GM10847 (cell line): Measurements from ENCODE around the gene HTRA1.

Experiments
- POLR2A ChIP-seq: IDR thresholded peaks from 2 replicates; pipeline ENCODE4 v1.6.1; 2011; ENCODE audit not compliant: insufficient read length; ENCODE audit errors: extremely low read depth

HTRA1 gene

GRCh38 chr10:122532601-122533296, 71.4 kb downstream of the HTRA1 start:
- TF ChIP-seq POLR2A, result no peak

GRCh38 chr10:122537545-122537944, 76.2 kb downstream of the HTRA1 start:
- TF ChIP-seq POLR2A, result no peak

GRCh38 chr10:122541541-122542002, 80.2 kb downstream of the HTRA1 start:
- TF ChIP-seq POLR2A, result no peak

- no peak for TF ChIP-seq POLR2A
These were observed 82.5 kb downstream of the HTRA1 start for GRCh38 chr10:122543676-122544445.

- TF ChIP-seq POLR2A, result no peak
These were observed 83.1 kb downstream of the HTRA1 start for GRCh38 chr10:122544493-122544892.

- TF ChIP-seq POLR2A, result no peak
These were observed 84.9 kb downstream of the HTRA1 start for GRCh38 chr10:122546242-122546641.

DNA sequence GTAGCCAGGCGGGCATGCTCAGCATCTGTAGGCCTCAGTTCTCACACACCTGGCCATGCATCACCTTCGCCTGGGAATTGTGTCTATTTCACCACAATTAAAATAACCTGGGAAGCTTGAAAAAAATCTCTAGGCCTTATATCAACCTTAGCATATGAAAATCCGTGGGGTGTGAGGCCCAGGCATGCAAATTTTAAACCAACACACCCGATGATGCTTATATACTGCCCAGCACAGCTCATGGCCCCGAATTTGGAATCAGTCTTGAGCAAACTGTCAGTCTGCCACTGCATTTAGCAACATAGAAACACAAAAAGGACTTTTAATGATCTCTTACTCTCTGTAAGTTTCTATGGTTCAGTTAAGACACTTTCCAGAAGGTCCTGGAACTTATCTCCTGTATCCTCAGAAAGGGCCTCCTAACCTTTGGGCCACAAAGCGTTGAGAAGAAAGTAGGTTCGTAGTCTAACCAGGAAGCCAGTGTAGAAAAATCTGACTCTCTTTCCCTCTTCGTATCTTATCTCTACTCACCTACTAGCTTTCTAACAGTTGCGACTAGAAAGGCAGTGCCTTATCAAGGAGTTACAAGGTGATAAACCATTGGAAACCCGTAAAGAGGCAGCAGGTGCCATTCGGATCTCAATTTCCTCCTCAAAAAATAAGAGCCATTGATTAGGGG, 87.2 kb downstream of the HTRA1 start:
- no peak for TF ChIP-seq POLR2A

DNA sequence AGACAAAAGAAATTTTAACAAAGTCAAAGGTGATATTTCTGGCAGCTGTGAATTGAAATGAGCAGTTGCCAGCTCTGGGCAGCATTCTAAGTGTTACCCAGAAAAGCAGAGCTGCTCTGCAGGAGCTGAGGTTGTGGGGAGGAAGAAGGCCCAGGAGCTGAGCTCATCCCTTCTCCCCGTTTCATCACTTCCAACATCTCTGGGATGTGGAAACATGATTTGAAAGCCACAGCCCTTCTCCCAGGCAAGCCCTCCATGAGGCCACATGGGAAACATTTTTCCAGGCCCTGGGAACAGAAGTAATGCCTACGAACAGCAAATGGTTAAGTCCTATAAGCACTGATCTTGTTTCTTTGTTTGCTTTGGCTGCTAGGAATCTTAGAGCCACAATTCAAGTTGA, 88.3 kb downstream of the HTRA1 start:
- no peak for TF ChIP-seq POLR2A

DNA sequence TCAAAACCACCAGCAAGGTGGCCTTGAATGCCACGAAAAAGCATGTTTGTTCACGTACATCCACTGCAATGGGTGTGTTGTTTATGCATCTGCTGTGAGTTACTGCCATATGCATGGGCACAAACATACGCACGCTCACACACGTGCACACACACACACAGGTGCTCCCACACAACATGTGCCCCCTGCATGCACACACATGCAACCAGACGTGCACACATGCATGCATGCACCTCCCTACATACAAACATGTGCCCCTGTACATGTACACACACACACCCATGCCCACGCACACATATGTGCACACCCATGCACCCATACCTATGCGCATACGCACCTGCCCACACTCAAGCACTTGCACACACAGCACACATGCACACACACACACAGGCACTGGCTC, 89.1 kb downstream of the HTRA1 start:
- TF ChIP-seq POLR2A, result no peak

DNA sequence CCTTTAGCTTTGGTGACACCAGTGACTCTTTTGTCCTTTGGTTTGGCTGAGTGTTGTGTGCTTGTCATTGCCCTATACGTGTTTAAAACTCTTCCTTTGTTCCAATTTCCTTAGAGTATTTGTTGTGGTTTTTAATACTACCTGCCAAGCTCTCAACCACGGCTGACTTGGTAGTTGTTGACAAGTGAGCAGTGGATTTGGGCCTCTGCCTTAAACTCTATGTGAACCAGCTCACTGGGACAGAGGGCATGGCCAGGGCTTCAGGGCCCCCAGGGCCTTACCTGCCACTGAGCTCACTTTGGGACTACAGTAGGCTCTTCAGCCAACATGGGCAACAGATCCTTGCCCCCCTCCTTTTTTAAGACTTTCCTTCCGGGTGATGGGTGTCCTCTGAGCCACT, 89.6 kb downstream of the HTRA1 start:
- TF ChIP-seq POLR2A, result no peak

DNA sequence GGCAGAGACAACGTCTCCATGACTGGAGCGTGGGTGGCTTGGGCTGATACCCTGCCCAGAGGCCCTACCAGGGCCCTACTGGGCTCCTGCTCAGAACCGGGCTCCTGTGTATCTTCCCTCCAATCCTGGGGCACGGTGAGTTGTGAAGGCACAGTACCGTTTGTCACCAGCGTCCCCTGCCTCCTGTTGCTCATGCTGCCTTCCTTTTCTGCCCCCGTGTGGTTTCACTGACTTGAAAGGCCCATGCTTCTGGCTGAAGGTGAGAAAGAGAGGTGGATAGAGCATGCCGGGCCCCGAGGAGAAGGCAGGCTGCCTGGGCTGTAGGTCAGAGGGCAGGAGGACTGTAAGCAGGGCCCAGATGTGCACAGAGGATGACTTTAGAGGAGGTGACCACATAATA, 90.1 kb downstream of the HTRA1 start:
- no peak for TF ChIP-seq POLR2A

GRCh38 chr10:122553341-122553740, 92.0 kb downstream of the HTRA1 start:
- no peak for TF ChIP-seq POLR2A

DNA sequence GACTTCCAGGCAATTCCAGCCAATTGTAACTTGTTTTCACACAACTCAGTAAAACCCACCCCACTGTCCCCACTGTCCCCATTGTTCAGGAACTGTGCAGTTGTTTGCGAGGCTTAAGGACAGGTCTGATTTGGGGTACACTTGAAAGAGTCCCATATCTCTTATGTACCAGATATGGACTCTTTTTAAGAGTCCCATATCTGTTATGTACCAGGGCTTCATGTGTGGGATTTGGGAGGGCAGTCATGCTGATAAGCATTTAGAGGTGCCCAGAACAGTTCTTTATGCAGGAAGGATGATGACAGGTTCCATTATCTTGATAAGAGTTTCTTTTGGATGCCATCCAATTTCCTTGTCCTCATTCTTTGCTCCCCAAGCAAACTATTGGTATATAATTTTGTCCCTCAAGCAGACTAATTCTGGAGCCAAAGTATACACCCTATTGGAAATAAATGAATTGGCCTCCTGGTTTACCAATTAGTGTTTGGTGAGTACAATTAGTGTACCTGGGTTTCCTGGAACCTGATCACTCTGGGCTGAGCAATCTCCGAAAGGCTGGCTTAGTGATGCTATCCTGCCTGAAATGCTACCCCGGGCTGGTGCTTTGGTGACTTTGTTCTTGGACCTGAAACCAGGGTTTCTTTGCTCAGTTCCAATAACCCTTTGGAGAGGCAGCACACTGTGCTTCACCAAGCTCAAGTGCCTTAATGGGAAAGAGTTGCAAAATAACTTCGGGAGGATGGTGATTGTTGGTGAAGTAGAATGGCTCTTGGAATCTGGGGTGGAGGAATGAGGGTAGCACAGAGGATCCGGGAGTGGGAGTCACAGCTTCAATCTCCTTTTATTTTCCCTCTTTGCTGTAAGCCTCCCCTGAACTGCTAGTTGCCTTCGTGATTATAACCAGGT, 93.0 kb downstream of the HTRA1 start:
- no peak for TF ChIP-seq POLR2A

DNA sequence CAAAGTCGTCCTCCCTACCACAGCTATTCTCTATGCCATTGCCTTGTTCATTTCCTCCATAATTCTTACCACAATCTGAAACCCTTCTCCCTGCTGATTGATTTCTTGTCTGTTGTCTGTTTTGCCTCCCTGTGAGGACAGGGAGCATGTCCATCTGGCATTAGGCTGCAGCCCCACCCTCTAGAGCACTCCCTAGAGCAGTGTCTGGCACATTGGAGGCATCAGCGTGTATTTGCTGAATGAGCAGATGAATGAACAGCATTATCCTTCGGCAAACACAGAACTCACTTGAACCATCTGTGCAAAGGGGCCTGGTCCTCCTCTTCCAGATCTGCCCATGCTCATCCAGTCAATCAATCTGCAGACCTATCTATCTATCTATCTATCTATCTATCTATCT, 94.1 kb downstream of the HTRA1 start:
- no peak for TF ChIP-seq POLR2A

DNA sequence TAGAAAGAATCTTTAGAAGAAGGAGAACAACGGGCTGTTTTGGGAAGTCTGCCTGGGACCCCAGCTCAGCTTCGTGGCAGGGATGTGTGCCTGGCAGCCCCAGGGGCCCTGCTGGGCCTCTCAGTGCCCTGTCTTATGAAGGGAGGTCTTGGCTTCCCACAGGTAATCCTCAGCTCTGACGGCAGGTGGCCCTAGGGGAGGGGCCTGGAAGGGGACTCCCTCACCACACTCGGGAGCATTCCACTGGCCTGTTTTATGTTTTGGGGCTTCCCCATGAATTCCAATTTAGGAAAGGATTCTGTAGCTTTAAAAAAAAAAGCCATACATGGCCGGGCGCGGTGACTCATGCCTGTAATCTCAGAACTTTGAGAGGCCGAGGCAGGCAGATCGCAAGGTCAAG, 96.2 kb downstream of the HTRA1 start:
- no peak for TF ChIP-seq POLR2A
